Muscle layer of colon (tissue), 2 donors: ENCODE results near the gene WEE1.

Experiments used
- H3K27ac ChIP-seq: one replicate; pipeline ENCODE4 v1.7.0; 2013; ENCODE audit warnings: low read depth, mild to moderate bottlenecking, low read length, moderate library complexity
- H3K27me3 ChIP-seq, 2 donors: one replicate each; pipeline ENCODE4 v1.7.0; 2013; ENCODE audit warnings: low read length in 2 of 2, mild to moderate bottlenecking in 2 of 2; ENCODE audit not compliant: insufficient read depth in 2 of 2, control insufficient read depth in 1 of 2
- H3K36me3 ChIP-seq: one replicate; pipeline ENCODE4 v1.7.0; 2013; ENCODE audit warnings: mild to moderate bottlenecking, low read length; ENCODE audit not compliant: insufficient read depth
- H3K4me1 ChIP-seq: one replicate; pipeline ENCODE4 v1.7.0; 2013; ENCODE audit warnings: mild to moderate bottlenecking, low read length; ENCODE audit not compliant: insufficient read depth
- H3K4me3 ChIP-seq, 2 donors: one replicate each; pipeline ENCODE4 v1.7.0; 2013; ENCODE audit warnings: low read length in 2 of 2, low read depth in 1 of 2, mild to moderate bottlenecking in 1 of 2, moderate library complexity in 1 of 2
- H3K9ac ChIP-seq: one replicate; pipeline ENCODE4 v1.7.0; 2013; ENCODE audit warnings: low read length
- H3K9me3 ChIP-seq: one replicate; pipeline ENCODE4 v1.7.0; 2013; ENCODE audit warnings: mild to moderate bottlenecking, low read length
- donor health status: abdominal sarcoma.
- donor health status: Adenocarcinoma of cecum.

Gene WEE1

DNA sequence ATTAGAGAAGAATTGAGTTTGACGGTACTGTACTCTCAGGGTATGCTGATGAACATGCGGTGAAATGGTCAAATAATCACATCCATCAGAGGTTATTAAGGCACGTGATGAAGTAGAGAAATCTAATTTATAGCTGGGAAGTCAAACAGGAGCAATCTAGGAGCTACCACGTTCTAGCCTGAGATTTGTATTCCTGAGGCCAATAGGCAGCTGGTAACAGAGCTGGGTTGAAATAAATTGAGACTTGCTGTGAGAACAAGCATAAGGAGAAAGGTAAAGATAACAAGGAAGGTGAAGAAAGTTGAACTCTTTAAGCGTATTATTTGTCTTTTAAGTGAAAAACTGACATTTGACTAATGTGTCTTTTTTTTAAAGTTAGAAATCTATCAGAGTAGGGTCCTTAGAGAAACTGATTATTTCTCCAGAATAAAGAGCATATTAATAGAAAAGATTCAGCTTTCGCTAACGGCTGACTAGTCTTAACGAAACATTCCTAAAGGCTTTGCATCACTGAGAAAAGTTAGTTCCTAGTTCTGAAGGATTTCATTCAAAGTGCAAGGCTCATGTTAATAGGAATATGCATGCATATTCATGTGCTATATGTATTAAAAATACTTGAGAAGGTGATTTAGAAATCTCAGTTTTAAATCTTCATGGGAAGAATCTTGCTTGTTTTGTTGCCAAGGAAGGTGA is 5.2 kb upstream of the WEE1 start:
- Histone ChIP-seq H3K27me3 (no peaks in the 10 kb centered on the region), H3K27ac (peak overlapping the region; percentile 91), H3K36me3 (no peaks in the 10 kb centered on the region), H3K4me1 (peaks cover 39% of the 10 kb centered on the region), H3K4me3 (no peak overlapping the region), H3K9me3 (no peaks in the 10 kb centered on the region), H3K9ac (peak overlapping the region; percentile 51)

DNA sequence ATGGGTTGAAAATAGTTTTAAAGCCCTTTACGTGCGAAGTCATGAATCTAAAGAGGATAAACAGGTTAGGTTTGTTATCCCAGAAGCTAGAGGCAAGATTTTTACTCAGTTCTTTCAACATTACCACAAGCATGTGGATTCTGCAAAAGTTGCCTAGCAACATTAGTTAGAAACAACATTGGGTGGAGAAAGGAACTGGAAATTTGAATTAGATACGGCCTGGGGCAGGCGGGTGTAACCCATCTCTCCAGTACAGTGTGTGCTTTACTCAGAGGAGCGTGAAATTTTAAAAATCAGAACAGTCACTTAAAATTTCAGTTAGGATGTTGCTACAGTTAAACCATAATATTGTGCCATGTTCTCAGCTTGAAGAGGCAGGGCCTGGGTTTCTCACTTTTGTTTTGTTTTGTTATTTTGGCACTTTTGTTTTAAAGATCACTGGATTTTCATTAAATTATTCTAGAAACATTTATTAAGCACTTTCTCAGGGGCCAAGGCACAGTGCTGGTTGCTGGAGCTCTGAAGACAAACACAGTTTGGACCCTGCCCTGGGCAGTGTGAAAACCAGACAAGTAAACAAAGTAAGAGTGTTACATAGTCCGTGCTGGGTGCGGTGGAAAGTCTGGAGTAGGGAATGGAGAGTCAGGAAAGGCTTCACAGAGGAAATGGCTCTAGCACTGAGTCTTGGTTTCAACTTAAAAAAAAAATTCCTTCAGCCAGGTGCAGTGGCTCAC is 4.4 kb upstream of the WEE1 start:
- Histone ChIP-seq H3K4me1 (peaks cover 39% of the 10 kb centered on the region), H3K9me3 (no peaks in the 10 kb centered on the region), H3K36me3 (no peaks in the 10 kb centered on the region), H3K9ac (peak overlapping the region; percentile 51), H3K4me3 (peak overlapping the region in 1 of 2 donors; percentile 4), H3K27ac (peak overlapping the region; percentile 91), H3K27me3 (no peaks in the 10 kb centered on the region)

DNA sequence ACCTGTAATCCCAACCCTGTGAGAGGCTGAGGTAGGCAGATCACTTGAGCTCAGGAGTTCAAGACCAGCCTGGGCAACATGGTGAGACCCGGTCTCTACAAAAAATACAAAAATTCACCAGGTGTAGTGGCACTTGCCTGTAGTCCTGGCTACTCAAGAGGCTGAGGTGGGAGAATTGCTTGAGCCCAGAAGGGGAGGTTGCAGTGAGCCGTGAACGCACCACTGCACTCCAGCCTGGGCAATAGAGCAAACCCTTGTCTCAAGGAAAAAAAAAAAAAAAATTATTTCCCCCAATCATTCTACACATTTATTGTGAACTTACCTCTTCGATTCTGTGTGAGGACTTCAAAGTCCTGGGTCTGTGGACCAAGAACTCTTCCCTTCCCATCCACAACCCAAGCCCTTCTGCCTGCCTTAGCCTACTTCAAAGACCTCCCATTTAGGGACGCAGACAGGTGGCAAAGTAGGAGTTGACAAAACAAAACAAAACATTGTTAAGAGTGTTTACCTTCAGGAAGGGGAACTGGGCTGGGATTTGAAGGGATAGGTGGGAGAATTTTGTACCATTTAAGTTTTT is 3.8 kb upstream of the WEE1 start:
- peak overlapping the region; percentile 51 for H3K9ac ChIP-seq

DNA sequence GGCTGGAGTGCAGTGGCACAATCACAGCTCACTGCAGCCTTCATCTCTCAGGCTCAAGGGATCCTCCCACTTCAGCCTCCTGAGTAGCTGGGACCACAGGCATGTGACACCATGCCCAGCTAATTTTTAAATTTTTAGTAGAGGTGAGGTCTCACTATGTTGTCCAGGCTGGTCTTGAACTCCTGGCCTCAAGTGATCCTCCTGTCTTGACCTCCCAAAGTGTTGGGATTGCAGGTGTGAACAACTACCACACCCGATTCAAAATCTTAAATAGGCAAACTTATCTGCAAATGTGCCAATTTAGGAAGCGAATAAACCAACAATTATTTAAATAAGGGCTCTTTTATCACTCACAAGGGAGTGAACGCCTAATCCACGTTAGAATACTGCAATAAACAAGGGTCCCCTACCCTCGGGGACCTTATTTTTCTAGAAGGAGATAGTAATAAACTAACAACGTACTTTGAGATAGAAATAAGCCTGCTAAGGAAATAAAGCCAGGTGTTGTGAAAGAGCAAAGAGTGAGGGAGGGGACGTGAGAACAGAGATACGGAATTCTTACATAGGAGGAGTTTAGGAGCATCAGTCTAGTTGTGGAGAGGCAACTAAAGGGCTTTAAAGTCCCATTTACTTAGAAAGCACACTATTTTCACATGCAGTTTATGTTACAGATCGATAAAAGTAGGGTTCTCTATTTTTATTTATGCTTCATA is 3.0 kb upstream of the WEE1 start:
- Histone ChIP-seq H3K4me1 (peaks cover 39% of the 10 kb centered on the region), H3K27ac (peak overlapping the region; percentile 91), H3K4me3 (no peak overlapping the region), H3K36me3 (no peaks in the 10 kb centered on the region), H3K9me3 (no peaks in the 10 kb centered on the region), H3K9ac (no peak overlapping the region), H3K27me3 (no peaks in the 10 kb centered on the region)

More for the DNA sequence above, 3.8 kb upstream of the WEE1 start:
- peak overlapping the region; percentile 91 for H3K27ac ChIP-seq
- no peaks in the 10 kb centered on the region for H3K27me3 ChIP-seq
- H3K9me3 ChIP-seq: no peaks in the 10 kb centered on the region
- H3K4me3 ChIP-seq: peak overlapping the region in 1 of 2 donors; percentile 4
- peaks cover 39% of the 10 kb centered on the region for H3K4me1 ChIP-seq
- no peaks in the 10 kb centered on the region for H3K36me3 ChIP-seq

DNA sequence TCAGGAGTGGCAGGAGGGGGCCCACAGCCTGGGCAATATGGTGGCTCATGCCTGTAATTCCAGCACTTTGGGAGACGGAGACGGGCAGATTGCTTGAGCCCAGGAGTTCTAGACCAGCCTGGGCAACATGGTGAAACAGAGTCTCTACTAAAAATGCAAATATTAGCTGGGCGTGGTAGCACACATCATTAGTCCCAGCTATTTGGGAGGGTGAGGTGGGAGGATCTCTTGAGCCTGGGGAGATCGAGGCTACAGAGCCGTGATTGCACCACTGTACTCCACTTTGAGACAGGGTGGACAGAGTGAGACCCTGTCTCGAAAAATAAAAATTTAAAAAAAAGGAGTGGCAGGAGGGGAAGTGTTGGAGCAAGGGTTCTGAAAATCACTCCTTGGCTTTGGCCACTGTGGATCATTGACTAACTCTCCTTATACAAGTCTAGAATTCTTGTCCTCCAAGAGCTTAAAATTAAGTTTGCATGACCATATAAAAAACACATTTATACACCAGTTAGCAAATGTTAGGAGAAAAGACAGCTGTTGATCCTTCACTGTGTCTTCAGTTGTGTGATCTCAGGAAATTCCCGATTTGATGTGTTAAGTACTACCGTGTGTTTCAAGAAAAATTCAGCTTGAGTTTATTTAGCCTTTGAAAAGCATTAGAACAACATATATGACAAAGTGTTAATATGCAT is 2.3 kb upstream of the WEE1 start:
- H3K27ac ChIP-seq: no peak overlapping the region
- H3K4me3 ChIP-seq: no peak overlapping the region
- peaks cover 33% of the 10 kb centered on the region for H3K4me1 ChIP-seq
- H3K9ac ChIP-seq: no peak overlapping the region
- no peaks in the 10 kb centered on the region for H3K9me3 ChIP-seq
- H3K27me3 ChIP-seq: no peaks in the 10 kb centered on the region
- H3K36me3 ChIP-seq: no peaks in the 10 kb centered on the region

DNA sequence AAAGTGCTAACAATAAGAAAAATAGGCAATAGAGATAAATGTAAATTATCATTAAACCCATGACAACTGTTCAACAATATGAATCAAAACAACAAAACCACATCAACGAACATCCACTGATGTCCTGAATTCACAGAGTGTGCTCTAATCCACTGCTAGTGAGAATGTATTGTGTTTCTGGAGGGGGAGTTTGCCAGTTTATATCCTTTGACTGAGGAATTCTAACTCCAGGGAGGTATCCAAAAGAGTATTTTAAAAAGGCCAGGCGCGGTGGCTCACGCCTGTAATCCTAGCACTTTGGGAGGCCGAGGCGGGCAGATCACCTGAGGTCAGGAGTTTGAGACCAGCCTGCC is 1.7 kb upstream of the WEE1 start:
- no peaks in the 10 kb centered on the region for H3K36me3 ChIP-seq
- peaks cover 32% of the 10 kb centered on the region for H3K4me1 ChIP-seq
- H3K27me3 ChIP-seq: no peaks in the 10 kb centered on the region
- H3K27ac ChIP-seq: no peak overlapping the region
- H3K9ac ChIP-seq: no peak overlapping the region
- H3K9me3 ChIP-seq: no peaks in the 10 kb centered on the region
- H3K4me3 ChIP-seq: no peak overlapping the region

DNA sequence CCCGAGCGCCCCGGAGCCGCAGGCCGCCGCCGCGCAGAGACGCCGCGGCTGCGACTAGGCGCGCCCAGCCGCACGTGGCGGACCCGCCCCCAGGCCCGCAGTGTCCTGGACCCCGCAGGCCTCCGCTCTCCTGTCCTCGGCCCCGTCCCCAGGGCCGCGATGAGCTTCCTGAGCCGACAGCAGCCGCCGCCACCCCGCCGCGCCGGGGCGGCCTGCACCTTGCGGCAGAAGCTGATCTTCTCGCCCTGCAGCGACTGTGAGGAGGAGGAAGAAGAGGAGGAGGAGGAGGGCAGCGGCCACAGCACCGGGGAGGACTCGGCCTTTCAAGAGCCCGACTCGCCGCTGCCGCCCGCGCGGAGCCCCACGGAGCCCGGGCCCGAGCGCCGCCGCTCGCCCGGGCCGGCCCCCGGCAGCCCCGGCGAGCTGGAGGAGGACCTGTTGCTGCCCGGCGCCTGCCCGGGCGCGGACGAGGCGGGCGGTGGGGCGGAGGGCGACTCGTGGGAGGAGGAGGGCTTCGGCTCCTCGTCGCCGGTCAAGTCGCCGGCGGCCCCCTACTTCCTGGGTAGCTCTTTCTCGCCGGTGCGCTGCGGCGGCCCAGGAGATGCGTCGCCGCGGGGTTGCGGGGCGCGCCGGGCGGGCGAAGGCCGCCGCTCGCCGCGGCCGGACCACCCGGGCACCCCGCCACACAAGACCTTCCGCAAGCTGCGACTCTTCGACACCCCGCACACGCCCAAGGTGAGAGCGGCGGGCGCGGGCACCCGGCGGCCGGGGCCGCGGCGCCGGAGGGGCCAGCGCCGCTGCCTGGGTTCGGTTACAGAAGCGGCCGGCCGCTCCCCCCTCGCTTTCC is 528 bp downstream of the WEE1 start:
- H3K27ac ChIP-seq: peak overlapping the region; percentile 80
- no peaks in the 10 kb centered on the region for H3K27me3 ChIP-seq
- H3K9ac ChIP-seq: peak overlapping the region; percentile 95
- H3K4me1 ChIP-seq: peaks cover 26% of the 10 kb centered on the region
- no peaks in the 10 kb centered on the region for H3K9me3 ChIP-seq
- peak overlapping the region; percentile 80 to 90 for H3K4me3 ChIP-seq
- no peaks in the 10 kb centered on the region for H3K36me3 ChIP-seq

DNA sequence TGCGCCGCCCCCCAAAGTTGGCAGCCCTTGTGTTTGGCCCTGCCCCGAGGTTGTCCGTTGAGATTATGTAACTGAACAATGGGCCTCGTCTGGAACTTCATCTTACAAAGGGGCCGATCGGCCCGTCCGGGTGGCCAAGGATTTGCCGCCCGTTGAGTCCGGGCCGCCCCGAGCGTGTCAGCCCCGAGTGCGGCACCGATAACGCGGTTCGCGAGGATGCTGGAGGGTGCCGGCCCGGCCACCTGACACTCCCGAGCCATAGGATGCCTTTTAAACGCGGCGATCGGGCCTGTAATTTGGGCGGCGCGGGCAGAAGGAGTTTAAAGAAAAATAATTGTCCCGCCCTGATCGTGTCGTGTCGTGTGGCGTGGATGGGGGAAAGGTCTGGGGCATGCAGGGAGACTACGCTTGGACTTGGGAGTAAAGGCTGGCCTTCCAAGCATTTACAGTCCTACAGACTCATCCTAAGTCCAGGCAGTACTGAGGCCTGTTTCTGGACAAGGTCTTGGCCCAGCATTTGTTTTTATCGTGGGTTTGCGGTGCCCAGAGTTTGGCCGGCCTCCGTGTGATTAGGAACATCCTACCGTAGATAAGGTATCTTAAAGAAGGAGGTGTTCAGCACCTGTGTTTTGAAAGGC is 1.3 kb downstream of the WEE1 start:
- Histone ChIP-seq H3K9ac (peak overlapping the region; percentile 95), H3K27ac (peak overlapping the region; percentile 80), H3K4me3 (peak overlapping the region; percentile 80 to 90)

DNA sequence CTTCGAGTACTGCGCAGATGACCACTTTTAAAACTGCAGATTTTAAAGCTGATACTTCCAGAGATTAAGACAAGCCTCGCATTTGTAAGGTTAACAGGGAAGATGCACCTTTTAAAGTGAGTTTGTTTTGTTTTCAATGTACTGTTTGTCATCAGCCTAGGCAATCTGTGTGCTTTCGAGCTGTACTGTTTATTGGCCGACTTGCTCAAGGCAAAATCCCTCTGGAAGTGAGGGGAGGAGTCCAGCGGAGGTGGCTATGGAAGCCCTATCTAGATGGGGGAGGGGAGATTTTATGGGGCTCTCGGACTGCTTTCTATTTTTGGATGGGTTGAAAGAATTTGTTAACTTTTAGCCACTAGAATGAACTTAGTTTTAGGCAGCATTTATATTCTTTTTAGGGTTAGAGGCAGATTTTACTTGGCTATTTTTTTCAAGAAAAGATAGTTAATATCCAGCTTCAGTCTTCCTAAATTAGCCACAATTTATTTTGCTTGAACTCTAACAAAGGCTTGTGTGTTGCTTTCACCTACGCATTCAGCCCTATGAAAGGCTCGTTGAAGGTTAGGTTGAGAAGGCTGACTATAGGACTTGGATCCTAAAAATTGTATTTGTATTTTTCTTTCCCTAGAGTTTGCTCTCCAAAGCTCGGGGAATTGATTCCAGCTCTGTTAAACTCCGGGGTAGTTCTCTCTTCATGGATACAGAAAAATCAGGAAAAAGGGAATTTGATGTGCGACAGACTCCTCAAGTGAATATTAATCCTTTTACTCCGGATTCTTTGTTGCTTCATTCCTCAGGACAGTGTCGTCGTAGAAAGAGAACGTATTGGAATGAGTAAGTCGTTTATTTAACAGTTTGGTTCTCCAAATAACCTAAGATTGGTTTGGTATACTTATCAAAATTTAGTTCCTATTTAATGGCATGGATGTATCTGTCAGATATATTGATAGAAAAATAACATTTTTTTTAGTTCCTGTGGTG is 2.1 kb downstream of the WEE1 start:
- Histone ChIP-seq H3K27me3 (no peaks in the 10 kb centered on the region), H3K4me3 (peak overlapping the region; percentile 80 to 90), H3K4me1 (peaks cover 16% of the 10 kb centered on the region), H3K9ac (peak overlapping the region; percentile 95), H3K36me3 (peaks cover under 1% of the 10 kb centered on the region), H3K27ac (peak overlapping the region; percentile 80), H3K9me3 (no peaks in the 10 kb centered on the region)

More for the DNA sequence above, 1.3 kb downstream of the WEE1 start:
- no peaks in the 10 kb centered on the region for H3K27me3 ChIP-seq
- peaks cover 18% of the 10 kb centered on the region for H3K4me1 ChIP-seq
- H3K9me3 ChIP-seq: no peaks in the 10 kb centered on the region
- no peaks in the 10 kb centered on the region for H3K36me3 ChIP-seq
